Loucy (cell line): Measurements from ENCODE around the gene COA5.

Experiments used
- H2AFZ ChIP-seq: fragments of 200-600 bp; sonication (generic); 2 replicates; pipeline ENCODE4 v1.6.0; 2016; ENCODE audit warnings: antibody characterized with exemption, mild to moderate bottlenecking, low read length, moderate library complexity
- H3F3A ChIP-seq: fragments of 200-600 bp; 2 replicates; pipeline ENCODE4 v1.6.0; 2016; ENCODE audit warnings: antibody characterized with exemption, low read depth, mild to moderate bottlenecking
- H3K27me3 ChIP-seq: fragments of 200-600 bp; sonication (generic); 2 replicates; pipeline ENCODE4 v1.6.1; 2014; ENCODE audit warnings: low read length, mild to moderate bottlenecking; ENCODE audit not compliant: insufficient read depth, poor library complexity, severe bottlenecking
- H3K36me3 ChIP-seq: fragments of 200-600 bp; sonication (generic); 2 replicates; pipeline ENCODE4 v1.6.1; 2016; ENCODE audit warnings: low read length; ENCODE audit not compliant: insufficient read depth
- H3K4me1 ChIP-seq: fragments of 200-600 bp; sonication (generic); 2 replicates; pipeline ENCODE4 v1.5.1; 2014; ENCODE audit warnings: low read length, mild to moderate bottlenecking; ENCODE audit not compliant: insufficient read depth, poor library complexity, severe bottlenecking
- H3K4me2 ChIP-seq: fragments of 200-600 bp; sonication (generic); 2 replicates; pipeline ENCODE4 v1.6.0; 2014; ENCODE audit warnings: antibody characterized with exemption, low read length, low read depth, mild to moderate bottlenecking; ENCODE audit not compliant: poor library complexity, severe bottlenecking
- H3K4me3 ChIP-seq: fragments of 200-600 bp; sonication (generic); 2 replicates; pipeline ENCODE4 v1.5.1; 2014; ENCODE audit warnings: low read length, mild to moderate bottlenecking, mixed read lengths; ENCODE audit not compliant: poor library complexity, severe bottlenecking
- H3K79me2 ChIP-seq: fragments of 200-600 bp; sonication (generic); 2 replicates; pipeline ENCODE4 v1.6.1; 2014; ENCODE audit warnings: low read length; ENCODE audit not compliant: insufficient read depth
- H3K9ac ChIP-seq: fragments of 200-600 bp; sonication (generic); 2 replicates; pipeline ENCODE4 v1.6.0; 2014; ENCODE audit warnings: mild to moderate bottlenecking, low read depth, low read length, moderate library complexity; ENCODE audit not compliant: poor library complexity, severe bottlenecking
- H3K9me2 ChIP-seq: fragments of 200-600 bp; sonication (generic); replicated peaks from 2 replicates; pipeline ENCODE4 v1.6.1; 2016; ENCODE audit warnings: low read depth, low read length, mixed read lengths
- H3K9me3 ChIP-seq: fragments of 200-600 bp; sonication (generic); 2 replicates; pipeline ENCODE4 v1.6.1; 2014; ENCODE audit warnings: mild to moderate bottlenecking, antibody characterized with exemption, low read length, low read depth; ENCODE audit not compliant: insufficient read depth
- H4K20me1 ChIP-seq: fragments of 200-600 bp; sonication (generic); 2 replicates; pipeline ENCODE4 v1.6.0; 2014; ENCODE audit warnings: antibody characterized with exemption, low read length, mild to moderate bottlenecking; ENCODE audit not compliant: insufficient read depth, poor library complexity, severe bottlenecking
- EZH2phosphoT487 ChIP-seq: fragments of 200-600 bp; IDR thresholded peaks from 2 replicates; pipeline ENCODE4 v1.6.1; 2018; ENCODE audit warnings: antibody characterized with exemption, mild to moderate bottlenecking, moderate library complexity, borderline replicate concordance
- TF ChIP-seq, protein P1 (sequence below): fragments of 200-600 bp; sonication (generic); conservative IDR thresholded peaks from 2 replicates; pipeline ENCODE4 v1.5.1; 2014; ENCODE audit warnings: mild to moderate bottlenecking, antibody characterized with exemption, low read length

The COA5 gene

DNA sequence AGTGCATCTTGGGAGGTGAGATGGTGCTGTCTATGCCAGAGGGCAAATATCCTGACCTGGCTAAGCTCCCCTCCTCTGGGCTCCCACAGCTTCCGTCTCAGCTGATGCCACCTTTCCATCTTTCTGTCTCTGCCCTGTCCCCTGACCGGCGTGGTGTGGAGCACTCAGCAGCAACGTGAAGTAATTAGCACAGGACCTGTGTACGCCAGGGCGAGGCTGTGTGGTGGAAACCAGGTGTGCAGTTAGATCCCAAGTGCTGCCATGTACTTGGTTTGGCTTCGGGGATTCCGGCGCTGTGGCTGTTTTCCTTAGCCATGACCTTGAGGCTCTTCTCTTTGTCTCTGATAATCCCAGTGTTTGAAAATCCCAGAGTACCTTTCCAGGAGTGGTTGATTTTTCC lies 36.5 kb downstream of the COA5 start:
- H4K20me1 ChIP-seq = no peaks in the 10 kb centered on the region
- H3K4me1 ChIP-seq = no peaks in the 10 kb centered on the region
- H3K9me3 ChIP-seq = no peaks in the 10 kb centered on the region
- no peak overlapping the region for H3K9ac ChIP-seq
- no peaks in the 10 kb centered on the region for H3K9me2 ChIP-seq
- no peaks in the 10 kb centered on the region for H3K27me3 ChIP-seq
- TF ChIP-seq, protein P1, sequence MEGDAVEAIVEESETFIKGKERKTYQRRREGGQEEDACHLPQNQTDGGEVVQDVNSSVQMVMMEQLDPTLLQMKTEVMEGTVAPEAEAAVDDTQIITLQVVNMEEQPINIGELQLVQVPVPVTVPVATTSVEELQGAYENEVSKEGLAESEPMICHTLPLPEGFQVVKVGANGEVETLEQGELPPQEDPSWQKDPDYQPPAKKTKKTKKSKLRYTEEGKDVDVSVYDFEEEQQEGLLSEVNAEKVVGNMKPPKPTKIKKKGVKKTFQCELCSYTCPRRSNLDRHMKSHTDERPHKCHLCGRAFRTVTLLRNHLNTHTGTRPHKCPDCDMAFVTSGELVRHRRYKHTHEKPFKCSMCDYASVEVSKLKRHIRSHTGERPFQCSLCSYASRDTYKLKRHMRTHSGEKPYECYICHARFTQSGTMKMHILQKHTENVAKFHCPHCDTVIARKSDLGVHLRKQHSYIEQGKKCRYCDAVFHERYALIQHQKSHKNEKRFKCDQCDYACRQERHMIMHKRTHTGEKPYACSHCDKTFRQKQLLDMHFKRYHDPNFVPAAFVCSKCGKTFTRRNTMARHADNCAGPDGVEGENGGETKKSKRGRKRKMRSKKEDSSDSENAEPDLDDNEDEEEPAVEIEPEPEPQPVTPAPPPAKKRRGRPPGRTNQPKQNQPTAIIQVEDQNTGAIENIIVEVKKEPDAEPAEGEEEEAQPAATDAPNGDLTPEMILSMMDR = no peak
- TF ChIP-seq EZH2phosphoT487 = no peak
- H3K4me3 ChIP-seq = no peak overlapping the region
- peaks cover 32% of the 10 kb centered on the region; the same call in 1 of the 2 replicates for H3K36me3 ChIP-seq
- H2AFZ ChIP-seq = no peak overlapping the region
- H3F3A ChIP-seq = no peaks in the 10 kb centered on the region
- no peak overlapping the region for H3K4me2 ChIP-seq
- no peaks in the 10 kb centered on the region for H3K79me2 ChIP-seq

DNA sequence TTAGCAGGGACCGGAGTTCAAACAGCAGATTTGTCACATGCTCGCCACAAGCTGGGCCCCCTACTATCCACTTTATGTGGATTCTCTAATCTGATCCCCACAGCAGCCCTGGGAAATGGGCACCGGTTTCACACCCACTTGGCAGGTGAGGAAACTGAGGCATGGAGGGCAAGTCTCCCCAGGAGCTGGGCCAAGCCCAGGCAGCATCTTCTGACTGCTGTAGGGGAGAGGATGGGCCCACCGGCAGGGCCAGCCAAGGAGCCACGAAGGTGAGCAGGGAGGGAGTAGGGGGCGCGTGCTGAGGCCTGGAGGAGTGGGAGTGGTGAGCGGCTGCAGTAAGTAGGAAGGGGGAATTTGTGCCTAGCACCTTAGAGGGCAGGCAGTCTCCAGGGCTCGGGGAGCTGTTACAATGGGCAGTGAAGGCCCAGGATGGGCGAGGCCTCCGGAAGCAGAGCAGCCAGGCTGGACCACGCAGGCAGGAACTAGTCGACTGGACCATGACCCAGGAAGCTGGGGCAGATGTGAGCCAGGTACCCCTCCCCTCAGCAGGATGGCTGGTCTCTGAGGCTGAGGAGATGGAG lies 37.1 kb downstream of the COA5 start:
- H2AFZ ChIP-seq = no peak overlapping the region
- no peaks in the 10 kb centered on the region for H4K20me1 ChIP-seq
- H3K9me2 ChIP-seq = no peaks in the 10 kb centered on the region
- H3K27me3 ChIP-seq = no peaks in the 10 kb centered on the region
- TF ChIP-seq, protein P1 = no peak
- no peak overlapping the region for H3K9ac ChIP-seq
- H3K4me3 ChIP-seq = no peak overlapping the region
- H3K4me2 ChIP-seq = no peak overlapping the region
- H3K4me1 ChIP-seq = no peaks in the 10 kb centered on the region
- H3K79me2 ChIP-seq = no peaks in the 10 kb centered on the region
- H3K36me3 ChIP-seq = peaks cover 37% of the 10 kb centered on the region; the same call in 1 of the 2 replicates
- H3K9me3 ChIP-seq = no peaks in the 10 kb centered on the region
- H3F3A ChIP-seq = no peaks in the 10 kb centered on the region

DNA sequence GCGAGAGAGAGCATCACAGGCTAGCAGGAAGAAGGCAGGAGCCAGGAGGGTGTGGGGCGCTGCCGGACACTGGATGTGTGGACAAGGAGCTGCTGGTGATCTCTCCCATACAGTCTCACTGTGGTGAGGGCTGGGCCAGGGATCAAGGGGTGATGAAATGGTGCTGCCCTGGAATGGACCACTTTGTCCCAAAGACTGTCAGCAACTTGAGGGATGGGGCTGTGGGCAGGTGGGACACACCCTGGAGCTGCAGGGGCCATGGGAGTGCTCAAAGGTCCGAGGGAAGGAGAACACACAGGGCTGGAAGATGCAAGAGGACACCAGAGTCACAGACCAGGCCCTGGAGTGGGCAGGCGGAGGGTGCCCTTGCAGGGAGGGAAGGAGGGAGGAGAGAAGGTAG lies 38.0 kb downstream of the COA5 start:
- Histone ChIP-seq H3K4me2 (no peak overlapping the region), H3K9ac (no peak overlapping the region)

More for the DNA sequence above, 38.0 kb downstream of the COA5 start:
- Histone ChIP-seq H3F3A (no peaks in the 10 kb centered on the region), H3K36me3 (peaks cover 45% of the 10 kb centered on the region; the same call in 1 of the 2 replicates), H3K9me3 (no peaks in the 10 kb centered on the region), H2AFZ (no peak overlapping the region), H3K9me2 (no peaks in the 10 kb centered on the region), H3K27me3 (no peaks in the 10 kb centered on the region), H3K4me1 (no peaks in the 10 kb centered on the region), H3K4me3 (no peak overlapping the region), H3K79me2 (no peaks in the 10 kb centered on the region), H4K20me1 (no peaks in the 10 kb centered on the region)
- TF ChIP-seq, protein P1 = no peak
- TF ChIP-seq EZH2phosphoT487 = no peak
